A549 (cell line): ENCODE data around the gene PI16. TPM values are rescaled to one million over a fixed set of nuclear protein-coding genes. Genes with fewer than 3 reads are reported as not detected.

Experiments used
- ATAC-seq, 2 experiments: fragments of 200-7000 bp in 1 of 2; fragments of >200 bp in 1 of 2; cut with Nextera tagmentation in 1 of 2; cut with Tn5 transposase in 1 of 2; 3 replicates each; pipeline versions ENCODE4 v1.8.0 to v1.9.1; 2018 to 2020; ENCODE audit warnings: mild to moderate bottlenecking in 1 of 2, moderate library complexity in 1 of 2
- CTCF ChIA-PET: fragments of 300-600 bp; sonication (Branson Sonifier 250); formaldehyde crosslinking; extraction: SDS; loops from one replicate; lab custom pipeline; 2021; ENCODE audit warnings: antibody characterized with exemption, inconsistent platforms; lab: Yijun Ruan, JAX
- POLR2A ChIA-PET: fragments of 350-600 bp; formaldehyde crosslinking; extraction: SDS; loops from one replicate; lab custom pipeline; 2021; ENCODE audit warnings: antibody characterized with exemption, inconsistent platforms; lab: Yijun Ruan, JAX
- DNase-seq, 2 experiments: peaks; one replicate each; pipeline versions ENCODE4 v3.0.0 to v3.0.0-alpha.2; 2011 to 2016; ENCODE audit warnings: low read depth in 1 of 2, low spot score in 1 of 2
- FAIRE-seq: peaks from 2 replicates; lab custom pipeline; 2011; peaks lifted over from hg19 to GRCh38; lab: Jason Lieb, UNC
- H3K27ac ChIP-seq, 2 experiments: fragments of >200 bp; sonication (Bioruptor Twin); formaldehyde crosslinking; 3 replicates each; pipeline ENCODE4 v1.5.1; 2016 to 2017
- H3K4me1 ChIP-seq: fragments of >200 bp; sonication (Bioruptor Twin); formaldehyde crosslinking; 3 replicates; pipeline ENCODE4 v1.6.1; 2016
- H3K4me2 ChIP-seq: fragments of >200 bp; sonication (Bioruptor Twin); formaldehyde crosslinking; 3 replicates; pipeline ENCODE4 v1.6.1; 2016
- H3K4me3 ChIP-seq: fragments of >200 bp; sonication (Bioruptor Twin); formaldehyde crosslinking; 3 replicates; pipeline ENCODE4 v1.5.1; 2016
- H3K9me3 ChIP-seq: fragments of >200 bp; sonication (Bioruptor Twin); formaldehyde crosslinking; 3 replicates; pipeline ENCODE4 v1.6.1; 2016
- BCL3 ChIP-seq: fragments of >200 bp; sonication (Bioruptor Twin); formaldehyde crosslinking; IDR thresholded peaks from 3 replicates; pipeline ENCODE4 v1.6.1; 2016
- BHLHE40 ChIP-seq: IDR thresholded peaks from 2 replicates; pipeline ENCODE4 v1.6.1; 2012; ENCODE audit warnings: low read depth, low read length, inconsistent platforms
- CBX8 ChIP-seq: fragments of 200-600 bp; sonication (generic); IDR thresholded peaks from 2 replicates; pipeline ENCODE4 v1.6.1; 2016
- CEBPB ChIP-seq, 2 experiments: fragments of >200 bp in 1 of 2; sonication (Bioruptor Twin) in 1 of 2; formaldehyde crosslinking in 1 of 2; IDR thresholded peaks; 2 replicates each; pipeline ENCODE4 v1.6.1; 2012 to 2016
- CHD2 ChIP-seq: fragments of 150-350 bp; IDR thresholded peaks from 2 replicates; pipeline ENCODE4 v1.6.1; 2014; ENCODE audit warnings: low read length; ENCODE audit not compliant: partially characterized antibody
- CHD4 ChIP-seq: fragments of 200-600 bp; sonication (generic); IDR thresholded peaks from 2 replicates; pipeline ENCODE4 v1.6.1; 2016; ENCODE audit warnings: antibody characterized with exemption, mild to moderate bottlenecking, borderline replicate concordance
- EHF ChIP-seq: fragments of 250-450 bp; sonication (Bioruptor Pico); IDR thresholded peaks from 2 replicates; pipeline ENCODE4 v1.5.0; 2020; ENCODE audit warnings: mild to moderate bottlenecking
- ELK1 ChIP-seq: fragments of 150-350 bp; IDR thresholded peaks from 2 replicates; pipeline ENCODE4 v1.6.1; 2014; ENCODE audit warnings: low read depth, mild to moderate bottlenecking, low read length
- EP300 ChIP-seq, 2 experiments: fragments of >200 bp; sonication (Bioruptor Twin); formaldehyde crosslinking; IDR thresholded peaks; 2 replicates in 1 of 2; 3 replicates in 1 of 2; pipeline ENCODE4 v1.6.1; 2016 to 2017
- FOSL2 ChIP-seq, 2 experiments: fragments of 450-650 bp in 1 of 2; fragments of >200 bp in 1 of 2; sonication (Bioruptor Twin) in 1 of 2; formaldehyde crosslinking; IDR thresholded peaks; 2 replicates each; pipeline versions ENCODE4 v1.5.0 to v1.6.1; 2016 to 2020; ENCODE audit warnings: mild to moderate bottlenecking in 1 of 2, moderate library complexity in 1 of 2
- FOXS1 ChIP-seq: fragments of 250-450 bp; sonication (Bioruptor Pico); IDR thresholded peaks from 2 replicates; pipeline ENCODE4 v1.5.0; 2020; ENCODE audit warnings: mild to moderate bottlenecking, moderate library complexity
- GATA3 ChIP-seq: IDR thresholded peaks from 2 replicates; pipeline ENCODE4 v1.6.1; 2012; ENCODE audit warnings: borderline replicate concordance
- HDAC2 ChIP-seq: fragments of 200-600 bp; sonication (generic); IDR thresholded peaks from 2 replicates; pipeline ENCODE4 v1.6.1; 2016
- HES2 ChIP-seq: fragments of >200 bp; sonication (Bioruptor Twin); formaldehyde crosslinking; IDR thresholded peaks from 2 replicates; pipeline ENCODE4 v1.6.1; 2016
- HEYL ChIP-seq: fragments of 250-450 bp; sonication (Bioruptor Pico); IDR thresholded peaks from 2 replicates; pipeline ENCODE4 v1.8.0; 2021; ENCODE audit warnings: mild to moderate bottlenecking, moderate library complexity
- HOXA7 ChIP-seq: fragments of 250-450 bp; sonication (Bioruptor Pico); IDR thresholded peaks from 2 replicates; pipeline ENCODE4 v1.5.0; 2020; ENCODE audit warnings: mild to moderate bottlenecking, moderate library complexity
- HOXB13 ChIP-seq: fragments of 250-450 bp; sonication (Bioruptor Pico); IDR thresholded peaks from 2 replicates; pipeline ENCODE4 v1.5.0; 2020; ENCODE audit warnings: low read depth, mild to moderate bottlenecking, moderate library complexity
- JUN ChIP-seq, 2 experiments: fragments of >200 bp; sonication (Bioruptor Twin); formaldehyde crosslinking; IDR thresholded peaks; 2 replicates in 1 of 2; 3 replicates in 1 of 2; pipeline ENCODE4 v1.6.1; 2016 to 2017
- KDM5A ChIP-seq: fragments of 200-600 bp; sonication (generic); IDR thresholded peaks from 2 replicates; pipeline ENCODE4 v1.6.1; 2016; ENCODE audit warnings: antibody characterized with exemption, mild to moderate bottlenecking
- MAFK ChIP-seq: fragments of 450-650 bp; IDR thresholded peaks from 2 replicates; pipeline ENCODE4 v1.6.1; 2014; ENCODE audit not compliant: partially characterized antibody
- NFE2L2 ChIP-seq: fragments of 150-350 bp; conservative IDR thresholded peaks from 2 replicates; pipeline ENCODE4 v1.6.1; 2014; ENCODE audit warnings: low read length
- NPAS2 ChIP-seq: fragments of 250-450 bp; sonication (Bioruptor Pico); IDR thresholded peaks from 2 replicates; pipeline ENCODE4 v1.8.0; 2022; ENCODE audit warnings: mild to moderate bottlenecking, moderate library complexity, borderline replicate concordance
- NR3C1 ChIP-seq: fragments of >200 bp; sonication (Bioruptor Twin); formaldehyde crosslinking; IDR thresholded peaks from 3 replicates; pipeline ENCODE4 v1.6.1; 2017
- PBX3 ChIP-seq: IDR thresholded peaks from 2 replicates; pipeline ENCODE4 v1.6.1; 2012
- POLR2AphosphoS2 ChIP-seq: conservative IDR thresholded peaks from 2 replicates; pipeline ENCODE4 v1.6.1; 2012; ENCODE audit warnings: low read length, improper control_type of control experiment, inconsistent platforms
- RCOR1 ChIP-seq: fragments of 150-350 bp; IDR thresholded peaks from 2 replicates; pipeline ENCODE4 v1.6.1; 2014; ENCODE audit warnings: antibody characterized with exemption, low read length, low read depth
- REST ChIP-seq: fragments of 200-600 bp; sonication (generic); IDR thresholded peaks from 2 replicates; pipeline ENCODE4 v1.6.1; 2016; ENCODE audit warnings: antibody characterized with exemption, mild to moderate bottlenecking, moderate library complexity
- RFX5 ChIP-seq: fragments of 450-650 bp; IDR thresholded peaks from 2 replicates; pipeline ENCODE4 v1.7.1; 2014; ENCODE audit warnings: antibody characterized with exemption, mild to moderate bottlenecking, moderate library complexity
- SMC3 ChIP-seq: fragments of >200 bp; sonication (Bioruptor Twin); formaldehyde crosslinking; IDR thresholded peaks from 3 replicates; pipeline ENCODE4 v1.6.1; 2018; ENCODE audit warnings: inconsistent platforms
- SREBF2 ChIP-seq: fragments of 450-650 bp; IDR thresholded peaks from 2 replicates; pipeline ENCODE4 v1.6.1; 2014; ENCODE audit warnings: mild to moderate bottlenecking, moderate library complexity
- TP53 ChIP-seq: fragments of 250-450 bp; sonication (Bioruptor Pico); IDR thresholded peaks from 2 replicates; pipeline ENCODE4 v1.5.0; 2021; ENCODE audit warnings: mild to moderate bottlenecking, moderate library complexity
- ZSCAN20 ChIP-seq: fragments of 250-450 bp; sonication (Bioruptor Pico); IDR thresholded peaks from 2 replicates; pipeline ENCODE4 v1.8.0; 2022; ENCODE audit warnings: mild to moderate bottlenecking, moderate library complexity
- WGBS: methylation state at CpG from one replicate; pipeline ENCODE4 v1.1.6; 2017; ENCODE audit errors: missing lambda C conversion rate; 5-methylcytosine and 5-hydroxymethylcytosine counted together
- polyA plus RNA-seq, 4 experiments: library from polyadenylated mRNA; depleted of rRNA in 3 of 4; stranded (reverse); fragments of >200 nt; fragmentation: RNase III in 1 of 4; extraction: RNeasy Plus Mini Kit Qiagen cat#74134 plus additional on column Dnase treatment in 1 of 4; gene quantifications; 2 replicates in 3 of 4; 3 replicates in 1 of 4; pipeline ENCODE4 v1.2.3, GENCODE V29; 2011 to 2017

The PI16 gene
- polyA plus RNA-seq, 2 of the 4 experiments (the other 2 are of a cell fraction) = not detected

- no peak overlapping the region for H3K27ac ChIP-seq
- POLR2A ChIA-PET = no interaction called here
- TF ChIP-seq TP53 (CRISPR knock-in tag) (no peak), HDAC2 (no peak), CBX8 (no peak), JUN (IDR thresholded peaks at IDR 0.05) (no peak), EP300 (IDR thresholded peaks at IDR 0.05) (no peak), NR3C1 (no peak), SREBF2 (no peak), BHLHE40 (no peak), CEBPB (IDR thresholded peaks at IDR 0.05) (no peak), PBX3 (no peak), GATA3 (no peak), CHD4 (no peak), NFE2L2 (no peak), KDM5A (no peak), RCOR1 (no peak), HEYL (CRISPR knock-in tag) (no peak), FOSL2 (IDR thresholded peaks at IDR 0.05) (no peak), FOSL2 (CRISPR knock-in tag; IDR thresholded peaks at IDR 0.05) (no peak), NPAS2 (CRISPR knock-in tag) (no peak), ZSCAN20 (CRISPR knock-in tag) (no peak), MAFK (no peak)
- H3K4me2 ChIP-seq = no peak overlapping the region
- CTCF ChIA-PET = interaction anchor here (2.0 to 3.7 kb wide), 2 partner anchors 9 to 42 kb away, joined by 4 to 16 read pairs; no protein-coding TSS in a partner anchor
- H3K4me1 ChIP-seq = no peaks in the 10 kb centered on the region
- FAIRE-seq (no peak), ATAC-seq (no peak), DNase-seq (no peak)
- H3K4me3 ChIP-seq = no peak overlapping the region
- 89% methylated on average over 5 of the region's 7 CpGs for WGBS
- no peaks in the 10 kb centered on the region for H3K9me3 ChIP-seq
These were observed 20.9 kb downstream of the PI16 start for GRCh38 chr6:36975231-36976006.

- no peak for DNase-seq
- Histone ChIP-seq H3K9me3 (no peaks in the 10 kb centered on the region), H3K4me2 (no peak overlapping the region), H3K27ac (no peak overlapping the region), H3K4me1 (no peaks in the 10 kb centered on the region), H3K4me3 (no peak overlapping the region)
- POLR2A ChIA-PET = no interaction called here
- no peak for TF ChIP-seq HES2
- TF ChIP-seq CHD4 = no peak
- TF ChIP-seq GATA3 = no peak
- no peak for TF ChIP-seq POLR2AphosphoS2
- no peak for TF ChIP-seq FOXS1
- TF ChIP-seq CHD2 = no peak
- no peak for TF ChIP-seq NPAS2 (CRISPR knock-in tag)
- TF ChIP-seq REST = no peak
- no peak for TF ChIP-seq RFX5
- no peak for TF ChIP-seq NFE2L2
- no peak for TF ChIP-seq SMC3
- TF ChIP-seq ELK1 = no peak
- TF ChIP-seq HOXB13 (CRISPR knock-in tag) = no peak
- TF ChIP-seq HOXA7 (CRISPR knock-in tag) = no peak
- no peak for TF ChIP-seq TP53 (CRISPR knock-in tag)
- no peak for TF ChIP-seq EHF (CRISPR knock-in tag)
- no peak for TF ChIP-seq BCL3
- no peak for TF ChIP-seq FOSL2 (IDR thresholded peaks at IDR 0.05)
- no peak for TF ChIP-seq FOSL2 (CRISPR knock-in tag; IDR thresholded peaks at IDR 0.05)
- no peak for FAIRE-seq
- ATAC-seq = no peak
- 95% methylated on average over 4 of the region's 4 CpGs for WGBS
- CTCF ChIA-PET = interaction anchor here (1.0 to 3.7 kb wide), 3 partner anchors 10 to 42 kb away, joined by 3 to 16 read pairs (median 4); no protein-coding TSS in a partner anchor
These were observed 21.4 kb downstream of the PI16 start for GRCh38 chr6:36976007-36976264.
